RWPE2 (cell line): ENCODE measurements around the gene KY.

Source experiments
- ATAC-seq: fragments of 200-7000 bp; cut with Tn5 transposase; 3 replicates; pipeline ENCODE4 v1.9.1; 2021; ENCODE audit warnings: low read depth
- DNase-seq: peaks from one replicate; pipeline ENCODE4 v3.0.0-alpha.2; 2020; ENCODE audit warnings: low spot score
- H3K27ac ChIP-seq: fragments of 450-650 bp; 2 replicates; pipeline ENCODE4 v1.5.1; 2017; ENCODE audit warnings: mild to moderate bottlenecking; ENCODE audit not compliant: poor library complexity, severe bottlenecking
- H3K27me3 ChIP-seq: fragments of 250-450 bp; sonication (Bioruptor Pico); 2 replicates; pipeline ENCODE4 v1.5.1; 2021; ENCODE audit warnings: mild to moderate bottlenecking, moderate library complexity; ENCODE audit not compliant: insufficient read depth, poor library complexity, severe bottlenecking
- H3K36me3 ChIP-seq: fragments of 250-450 bp; sonication (Bioruptor Pico); 2 replicates; pipeline ENCODE4 v1.5.1; 2020; ENCODE audit warnings: low read depth, mild to moderate bottlenecking, moderate library complexity
- H3K4me1 ChIP-seq: fragments of 250-450 bp; sonication (Bioruptor Pico); 2 replicates; pipeline ENCODE4 v1.5.1; 2021; ENCODE audit warnings: mild to moderate bottlenecking, moderate library complexity; ENCODE audit not compliant: insufficient read depth, poor library complexity, severe bottlenecking
- H3K4me3 ChIP-seq: fragments of 250-450 bp; sonication (Bioruptor Pico); 2 replicates; pipeline ENCODE4 v1.5.1; 2021; ENCODE audit warnings: mild to moderate bottlenecking, moderate library complexity; ENCODE audit not compliant: severe bottlenecking
- H3K9me3 ChIP-seq: fragments of 250-450 bp; sonication (Bioruptor Pico); 2 replicates; pipeline ENCODE4 v1.5.1; 2021; ENCODE audit warnings: mild to moderate bottlenecking, moderate library complexity; ENCODE audit not compliant: severe bottlenecking
- TF ChIP-seq, protein P1 (sequence below): fragments of 450-650 bp; IDR thresholded peaks from one replicate; pipeline ENCODE4 v1.5.1; 2017; ENCODE audit warnings: mild to moderate bottlenecking, moderate library complexity; ENCODE audit not compliant: poor library complexity, severe bottlenecking

KY gene

DNA sequence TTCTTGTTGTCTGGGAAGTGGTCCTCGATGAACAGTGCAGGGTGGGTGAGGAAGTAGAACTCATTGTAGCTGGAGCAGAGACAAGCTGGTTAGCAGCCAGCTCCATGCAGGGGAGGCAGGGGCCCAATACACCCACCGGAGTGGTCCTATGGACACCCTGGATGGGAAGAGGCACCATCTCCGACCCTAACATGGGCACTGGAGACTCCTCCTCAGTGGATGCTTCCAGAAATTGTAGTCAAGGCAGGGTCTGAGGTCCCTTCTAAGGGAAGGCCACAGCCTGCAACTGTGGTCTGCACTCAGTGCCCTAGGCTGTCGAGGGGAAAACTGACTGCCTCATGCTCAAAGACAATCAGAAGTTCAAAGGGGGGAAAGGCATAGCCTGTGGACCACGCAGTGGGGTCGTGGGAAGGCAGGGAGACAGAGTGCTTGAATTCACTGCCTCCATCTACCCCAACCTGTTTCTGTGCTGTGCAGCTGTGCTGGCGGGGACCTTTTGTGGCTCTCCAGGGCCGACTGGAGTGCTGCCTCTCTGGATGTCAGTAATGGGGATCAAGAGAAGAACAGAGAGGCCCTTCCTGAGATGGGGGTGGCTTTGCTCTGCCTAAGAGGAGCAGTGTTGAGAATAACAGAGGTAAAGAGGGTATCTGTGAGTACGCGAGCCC lies 41.9 kb downstream of the KY start:
- DNase-seq (no peak), ATAC-seq (no peak)
- Histone ChIP-seq H3K27ac (no peak overlapping the region), H3K36me3 (no peaks in the 10 kb centered on the region), H3K4me1 (no peaks in the 10 kb centered on the region), H3K9me3 (no peaks in the 10 kb centered on the region), H3K27me3 (no peaks in the 10 kb centered on the region), H3K4me3 (no peak overlapping the region)
- TF ChIP-seq, protein P1, sequence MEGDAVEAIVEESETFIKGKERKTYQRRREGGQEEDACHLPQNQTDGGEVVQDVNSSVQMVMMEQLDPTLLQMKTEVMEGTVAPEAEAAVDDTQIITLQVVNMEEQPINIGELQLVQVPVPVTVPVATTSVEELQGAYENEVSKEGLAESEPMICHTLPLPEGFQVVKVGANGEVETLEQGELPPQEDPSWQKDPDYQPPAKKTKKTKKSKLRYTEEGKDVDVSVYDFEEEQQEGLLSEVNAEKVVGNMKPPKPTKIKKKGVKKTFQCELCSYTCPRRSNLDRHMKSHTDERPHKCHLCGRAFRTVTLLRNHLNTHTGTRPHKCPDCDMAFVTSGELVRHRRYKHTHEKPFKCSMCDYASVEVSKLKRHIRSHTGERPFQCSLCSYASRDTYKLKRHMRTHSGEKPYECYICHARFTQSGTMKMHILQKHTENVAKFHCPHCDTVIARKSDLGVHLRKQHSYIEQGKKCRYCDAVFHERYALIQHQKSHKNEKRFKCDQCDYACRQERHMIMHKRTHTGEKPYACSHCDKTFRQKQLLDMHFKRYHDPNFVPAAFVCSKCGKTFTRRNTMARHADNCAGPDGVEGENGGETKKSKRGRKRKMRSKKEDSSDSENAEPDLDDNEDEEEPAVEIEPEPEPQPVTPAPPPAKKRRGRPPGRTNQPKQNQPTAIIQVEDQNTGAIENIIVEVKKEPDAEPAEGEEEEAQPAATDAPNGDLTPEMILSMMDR, result no peak

DNA sequence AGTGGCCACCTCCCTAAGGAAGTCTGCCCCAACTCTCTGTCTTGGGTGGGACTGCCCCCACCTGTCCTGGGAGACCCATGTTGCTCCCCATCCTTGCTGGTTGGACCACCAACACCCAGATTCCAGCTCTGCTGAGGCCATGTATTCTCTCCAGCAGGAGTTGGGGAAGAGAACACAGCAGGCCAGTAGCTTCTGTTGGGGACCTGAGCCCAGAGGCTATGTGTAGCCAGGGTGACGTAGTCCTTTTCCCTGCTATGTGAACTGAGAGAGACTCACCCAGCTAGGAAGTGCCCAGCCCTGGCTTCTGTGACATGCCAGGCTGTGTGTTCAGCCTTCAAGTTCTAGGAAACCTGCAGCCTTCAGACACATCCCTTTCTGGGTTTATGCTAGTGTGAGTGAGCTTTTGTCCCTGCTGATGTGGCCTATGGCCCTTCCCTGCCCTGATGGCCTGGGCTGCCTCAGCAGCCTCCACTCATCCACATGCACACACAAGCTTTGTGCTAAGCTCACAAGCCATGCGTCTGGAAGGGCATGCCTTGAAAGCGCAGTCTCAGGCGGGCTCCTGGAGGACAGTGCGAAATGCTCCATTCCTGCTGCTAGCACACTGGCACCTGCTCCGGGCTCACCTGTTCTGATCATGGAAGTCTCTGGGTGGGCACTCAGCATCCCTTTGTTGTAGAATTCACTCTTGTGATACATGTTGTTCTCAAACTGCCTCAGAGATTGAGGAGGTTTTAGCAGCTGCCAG lies 42.6 kb downstream of the KY start:
- no peak for ATAC-seq
- no peak overlapping the region for H3K4me3 ChIP-seq
- TF ChIP-seq, protein P1, result no peak
- DNase-seq, result no peak
- H3K27me3 ChIP-seq, result no peaks in the 10 kb centered on the region
- H3K4me1 ChIP-seq, result no peaks in the 10 kb centered on the region
- H3K36me3 ChIP-seq, result no peaks in the 10 kb centered on the region
- no peaks in the 10 kb centered on the region for H3K9me3 ChIP-seq
- H3K27ac ChIP-seq, result no peak overlapping the region

DNA sequence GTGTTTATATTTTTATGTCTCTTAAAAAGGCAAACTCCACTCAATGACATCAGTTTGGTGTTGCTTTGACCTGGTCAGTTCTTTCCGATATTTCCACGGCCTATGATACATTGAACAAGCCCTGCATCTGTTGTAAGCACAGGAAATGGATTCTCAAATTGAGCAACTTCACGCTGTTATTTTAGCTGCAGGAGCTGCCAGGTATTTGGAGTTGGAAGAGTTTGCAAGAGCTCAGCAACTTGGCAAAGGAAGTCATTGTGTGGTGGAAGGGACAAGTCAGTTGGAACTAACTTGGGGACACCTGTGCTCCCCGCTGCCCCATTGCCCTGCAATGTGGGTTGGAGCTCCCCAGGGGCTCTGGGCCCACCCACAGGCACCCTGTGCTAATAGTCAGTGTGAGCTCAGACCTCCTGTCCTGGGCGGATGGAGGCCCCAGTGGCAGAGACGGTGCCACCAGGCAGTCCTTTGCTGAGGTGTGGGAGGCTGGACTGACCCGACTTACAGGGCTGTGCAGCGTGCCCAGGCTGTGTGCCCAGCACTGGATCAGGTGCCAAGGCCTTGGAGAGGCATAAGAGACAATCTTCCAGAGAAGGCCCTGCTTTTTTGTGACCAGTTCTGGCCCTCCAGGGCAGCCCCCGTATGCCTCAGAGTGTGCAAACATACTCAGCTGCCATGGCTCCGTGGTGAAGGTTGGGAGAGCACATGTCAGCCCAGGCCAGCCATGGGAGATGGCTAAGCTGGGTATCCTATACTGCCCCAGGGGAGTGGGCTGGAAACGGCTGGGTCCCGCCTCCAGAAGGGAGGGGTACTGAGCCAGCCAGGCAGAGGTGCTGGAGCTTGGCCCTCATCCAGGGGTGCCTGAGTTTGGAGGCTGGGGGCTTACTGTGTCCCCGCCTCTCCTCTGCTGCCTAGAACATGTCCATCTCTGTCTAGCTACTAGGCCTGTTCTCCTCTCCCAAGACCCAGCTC lies 43.5 kb downstream of the KY start:
- no peaks in the 10 kb centered on the region for H3K36me3 ChIP-seq
- H3K4me3 ChIP-seq, result no peak overlapping the region
- DNase-seq, result no peak
- TF ChIP-seq, protein P1, result no peak
- H3K9me3 ChIP-seq, result no peaks in the 10 kb centered on the region
- ATAC-seq, result no peak
- H3K27ac ChIP-seq, result no peak overlapping the region
- H3K4me1 ChIP-seq, result no peaks in the 10 kb centered on the region
- no peaks in the 10 kb centered on the region for H3K27me3 ChIP-seq

DNA sequence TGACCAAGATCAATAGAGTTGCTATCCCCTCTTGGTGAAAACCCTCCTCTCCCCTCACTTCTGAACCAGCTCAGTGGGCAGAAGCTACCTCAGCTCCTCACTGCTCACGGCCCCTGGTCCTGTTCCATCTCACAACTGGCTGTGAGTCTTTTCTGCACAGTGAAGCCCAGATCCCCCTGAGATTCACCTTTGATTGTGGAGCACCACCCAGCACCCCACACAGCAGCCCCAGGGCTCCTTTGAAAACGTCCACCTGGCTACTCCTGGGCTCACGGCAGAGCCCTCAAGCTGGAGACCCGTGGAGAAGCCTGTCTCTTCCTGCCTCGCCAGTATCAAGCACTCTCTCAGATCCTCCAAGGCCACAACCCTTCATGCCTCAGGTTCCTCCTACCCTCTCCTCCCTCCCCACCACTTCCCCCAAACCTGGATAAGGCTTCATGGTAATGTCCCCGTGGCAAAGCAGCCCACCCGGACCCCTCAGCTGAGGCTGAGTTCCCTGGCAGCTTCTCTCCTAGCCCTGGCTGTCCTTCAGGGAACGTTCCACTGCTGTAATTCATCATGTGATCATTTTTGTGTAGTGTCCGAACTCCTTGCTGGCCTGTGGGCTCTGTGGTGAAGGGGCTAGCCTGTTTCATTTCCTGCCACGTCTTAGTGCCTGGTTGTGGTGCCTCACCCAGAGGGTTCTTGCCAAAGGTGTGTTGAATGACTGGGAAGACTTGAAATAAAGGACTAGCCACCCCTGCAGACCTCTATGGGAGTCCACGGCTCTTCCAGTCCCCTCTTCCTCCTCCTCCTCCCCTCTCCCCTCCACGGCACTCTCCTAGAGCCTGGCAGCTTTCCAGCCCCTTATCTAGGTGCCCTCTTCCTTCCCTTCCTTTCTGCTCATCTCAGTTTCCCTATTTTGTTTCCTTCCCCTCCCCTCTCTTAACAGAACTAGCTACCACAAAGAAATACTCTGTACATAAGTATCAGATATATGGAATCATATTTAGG lies 44.5 kb downstream of the KY start:
- Histone ChIP-seq H3K4me1 (no peaks in the 10 kb centered on the region), H3K9me3 (no peaks in the 10 kb centered on the region), H3K36me3 (no peaks in the 10 kb centered on the region), H3K27ac (no peak overlapping the region), H3K27me3 (no peaks in the 10 kb centered on the region), H3K4me3 (no peak overlapping the region)
- DNase-seq (no peak), ATAC-seq (no peak)
- TF ChIP-seq, protein P1, result no peak
